ENCODE measurements around the gene TNFRSF19.

DNA sequence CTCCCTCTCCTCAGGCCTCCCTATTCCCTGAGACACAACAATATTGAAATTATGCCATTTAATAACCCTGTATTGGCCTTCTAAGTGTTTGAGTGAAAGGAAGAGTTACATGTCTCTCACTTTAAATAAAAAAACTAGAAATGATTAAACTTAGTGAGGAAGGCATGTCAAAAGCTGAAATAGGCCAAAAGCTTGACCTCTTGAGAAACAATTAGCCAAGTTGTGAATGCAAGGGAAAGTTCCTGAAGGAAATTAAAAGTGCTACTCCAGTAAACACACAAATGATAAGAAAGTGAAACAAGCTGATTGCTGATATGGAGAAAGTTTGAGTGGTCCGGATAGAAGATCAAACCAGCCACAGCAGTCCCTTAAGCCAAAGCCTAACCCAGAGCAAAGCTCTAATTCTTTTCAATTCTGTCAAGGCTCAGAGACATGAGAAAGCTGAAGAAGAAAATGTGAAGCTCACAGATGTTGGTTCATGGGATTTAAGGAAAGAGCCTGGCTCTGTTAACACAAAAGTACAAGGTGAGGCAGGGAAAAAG, 127.6 kb downstream of the TNFRSF19 start:
- TF ChIP-seq CBFB (IDR thresholded peaks at IDR 0.05; ENCODE audit: low read depth), result no peak
- TF ChIP-seq, protein P1, sequence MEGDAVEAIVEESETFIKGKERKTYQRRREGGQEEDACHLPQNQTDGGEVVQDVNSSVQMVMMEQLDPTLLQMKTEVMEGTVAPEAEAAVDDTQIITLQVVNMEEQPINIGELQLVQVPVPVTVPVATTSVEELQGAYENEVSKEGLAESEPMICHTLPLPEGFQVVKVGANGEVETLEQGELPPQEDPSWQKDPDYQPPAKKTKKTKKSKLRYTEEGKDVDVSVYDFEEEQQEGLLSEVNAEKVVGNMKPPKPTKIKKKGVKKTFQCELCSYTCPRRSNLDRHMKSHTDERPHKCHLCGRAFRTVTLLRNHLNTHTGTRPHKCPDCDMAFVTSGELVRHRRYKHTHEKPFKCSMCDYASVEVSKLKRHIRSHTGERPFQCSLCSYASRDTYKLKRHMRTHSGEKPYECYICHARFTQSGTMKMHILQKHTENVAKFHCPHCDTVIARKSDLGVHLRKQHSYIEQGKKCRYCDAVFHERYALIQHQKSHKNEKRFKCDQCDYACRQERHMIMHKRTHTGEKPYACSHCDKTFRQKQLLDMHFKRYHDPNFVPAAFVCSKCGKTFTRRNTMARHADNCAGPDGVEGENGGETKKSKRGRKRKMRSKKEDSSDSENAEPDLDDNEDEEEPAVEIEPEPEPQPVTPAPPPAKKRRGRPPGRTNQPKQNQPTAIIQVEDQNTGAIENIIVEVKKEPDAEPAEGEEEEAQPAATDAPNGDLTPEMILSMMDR (IDR thresholded peaks at IDR 0.05 in 2 of 3, conservative IDR thresholded peaks at IDR 0.05 in 1 of 3; ENCODE audit: control insufficient read depth in 2 of 3, extremely low read depth in 1 of 3, insufficient read depth in 1 of 3, low read depth in 3 of 3, low read length in 3 of 3), result no peak
- no peak for TF ChIP-seq HCFC1 (IDR thresholded peaks at IDR 0.05; ENCODE audit: low read length)
- no peak for TF ChIP-seq MEF2B (IDR thresholded peaks at IDR 0.05; ENCODE audit: partially characterized antibody, poor library complexity, severe bottlenecking)
- no peak for TF ChIP-seq CHD4 (IDR thresholded peaks at IDR 0.05)
- no peak for TF ChIP-seq EZH2 (IDR thresholded peaks at IDR 0.05; ENCODE audit: borderline replicate concordance, control insufficient read depth, low read depth, low read length)
- no peak for TF ChIP-seq ZNF274 (IDR thresholded peaks at IDR 0.05; ENCODE audit: insufficient read depth, insufficient read length)

Measured in GM12878 (cell line).